Spleen (tissue), 7 donors: Measurements from ENCODE around the gene CALCR.

Experiments used
- CTCF ChIP-seq, 11 experiments: fragments of 200-600 bp in 7 of 11; fragments of 450-650 bp in 4 of 11; sonication (generic) in 4 of 11; IDR thresholded peaks in 8 of 11; conservative IDR thresholded peaks in 3 of 11; 1 replicate in 7 of 11; 2 replicates in 4 of 11; pipeline versions ENCODE4 v1.4.0 to v1.8.0; 2016 to 2021; ENCODE audit warnings: antibody characterized with exemption in 11 of 11, inconsistent platforms in 4 of 11, mild to moderate bottlenecking in 1 of 11
- POLR2A ChIP-seq, 3 donors: fragments of 450-650 bp; IDR thresholded peaks; one replicate each; pipeline ENCODE4 v1.5.1; 2017; ENCODE audit warnings: antibody characterized with exemption in 3 of 3, mild to moderate bottlenecking in 1 of 3
- POLR2AphosphoS5 ChIP-seq, 3 donors: sonication (generic); formaldehyde crosslinking; IDR thresholded peaks; one replicate each; pipeline ENCODE4 v1.5.1; 2017; ENCODE audit warnings: antibody characterized with exemption in 3 of 3
- donor health status: DM: no; HTN: no; CAD: no; lungs with moderate emphysema.
- donor health status: DM: no; HTN: no; CAD: no.
- donor health status: DM: no; HTN: no; CAD: no.

- TF ChIP-seq CTCF (IDR thresholded peaks at IDR 0.05 in 8 of 11, conservative IDR thresholded peaks at IDR 0.05 in 3 of 11) (no peak), POLR2AphosphoS5 (IDR thresholded peaks at IDR 0.05) (no peak), POLR2A (IDR thresholded peaks at IDR 0.05) (no peak)
Measured at GRCh38 chr7:93463764-93464163, 110.8 kb downstream of the CALCR start.
